Epidermal melanocyte (primary cell): ENCODE results near the gene WDR5.

Experiments used
- DNase-seq: peaks from one replicate; pipeline ENCODE4 v3.0.0; 2011; ENCODE audit warnings: low spot score; ENCODE audit not compliant: insufficient read length

WDR5 gene

GRCh38 chr9:134131471-134132207, 4.2 kb upstream of the WDR5 start:
- DNase-seq, result no peak

GRCh38 chr9:134132208-134132870, 3.5 kb upstream of the WDR5 start:
- no peak for DNase-seq

GRCh38 chr9:134134949-134135342, 936 bp upstream of the WDR5 start:
- DNase-seq, result no peak

GRCh38 chr9:134136118-134136995, 475 bp downstream of the WDR5 start:
- DNase-seq, result no peak

- DNase-seq, result no peak
Observed at GRCh38 chr9:134136996-134137299, 1.1 kb downstream of the WDR5 start.

- no peak for DNase-seq
Observed at GRCh38 chr9:134138292-134138691, 2.4 kb downstream of the WDR5 start.

- DNase-seq, result no peak
Observed at GRCh38 chr9:134139081-134139480, 3.2 kb downstream of the WDR5 start.

- no peak for DNase-seq
Observed at GRCh38 chr9:134141906-134142305, 6.0 kb downstream of the WDR5 start.

- no peak for DNase-seq
Observed at GRCh38 chr9:134144801-134145200, 8.9 kb downstream of the WDR5 start.

GRCh38 chr9:134145262-134145661, 9.4 kb downstream of the WDR5 start:
- DNase-seq, result no peak

- DNase-seq, result no peak
Observed at GRCh38 chr9:134146774-134147493, 11.1 kb downstream of the WDR5 start.

GRCh38 chr9:134149380-134149779, 13.5 kb downstream of the WDR5 start:
- no peak for DNase-seq

- DNase-seq, result no peak
Observed at GRCh38 chr9:134150557-134151214, 14.8 kb downstream of the WDR5 start.

- no peak for DNase-seq
Observed at GRCh38 chr9:134152022-134152448, 16.2 kb downstream of the WDR5 start.

GRCh38 chr9:134152488-134152887, 16.6 kb downstream of the WDR5 start:
- DNase-seq, result no peak

- no peak for DNase-seq
Observed at GRCh38 chr9:134153450-134153849, 17.6 kb downstream of the WDR5 start.

- DNase-seq, result no peak
Observed at GRCh38 chr9:134154262-134154701, 18.4 kb downstream of the WDR5 start.

- no peak for DNase-seq
Observed at GRCh38 chr9:134155812-134156377, 20.0 kb downstream of the WDR5 start.

- no peak for DNase-seq
Observed at GRCh38 chr9:134156564-134157377, 20.9 kb downstream of the WDR5 start.

GRCh38 chr9:134157378-134157885, 21.6 kb downstream of the WDR5 start:
- no peak for DNase-seq
